ENCODE data around the gene GABRR2. TPM values are rescaled to one million over a fixed set of nuclear protein-coding genes. Genes with fewer than 3 reads are reported as not detected.
A peak's percentile ranks its signal among the peaks of the same experiment; 100 is the strongest.

Gene GABRR2
- total RNA-seq (2014; rRNA removed; shearing (Covaris generic)): not detected in 2 replicates

GRCh38 chr6:89315249-89315885, at the start of gene GABRR2:
TSS of gene GABRR2 (minus strand) at chr6:89315299. CDS start at chr6:89315165, 134 bp downstream.
- Histone ChIP-seq H3K4me3 (ENCODE audit: insufficient read depth, low read depth, low read length) (no peak within 1 kb of the TSS), H3K36me3 (replicated peaks; ENCODE audit: control insufficient read depth, insufficient read depth, low read length) (no peaks in the 10 kb centered on the region), H3K27me3 (ENCODE audit: control insufficient read depth, insufficient read depth, low read length) (no peaks in the 10 kb centered on the region)
- DNase-seq: no peak

GRCh38 chr6:89364586-89364985, 49.5 kb upstream of the GABRR2 start:
- DNase-seq: no peak
- Histone ChIP-seq H3K4me3 (ENCODE audit: insufficient read depth, low read depth, low read length) (no peak overlapping the region), H3K36me3 (replicated peaks; ENCODE audit: control insufficient read depth, insufficient read depth, low read length) (no peaks in the 10 kb centered on the region), H3K27me3 (ENCODE audit: control insufficient read depth, insufficient read depth, low read length) (no peaks in the 10 kb centered on the region)

- Histone ChIP-seq H3K4me3 (ENCODE audit: insufficient read depth, low read depth, low read length) (no peak overlapping the region), H3K36me3 (replicated peaks; ENCODE audit: control insufficient read depth, insufficient read depth, low read length) (no peaks in the 10 kb centered on the region), H3K27me3 (ENCODE audit: control insufficient read depth, insufficient read depth, low read length) (no peaks in the 10 kb centered on the region)
- no peak for DNase-seq
These were observed 46.1 kb upstream of the GABRR2 start for GRCh38 chr6:89361171-89361570.

- Histone ChIP-seq H3K27me3 (ENCODE audit: control insufficient read depth, insufficient read depth, low read length) (no peaks in the 10 kb centered on the region), H3K36me3 (replicated peaks; ENCODE audit: control insufficient read depth, insufficient read depth, low read length) (no peaks in the 10 kb centered on the region), H3K4me3 (ENCODE audit: insufficient read depth, low read depth, low read length) (no peak overlapping the region)
- no peak for DNase-seq
These were observed 45.4 kb upstream of the GABRR2 start for GRCh38 chr6:89360415-89360999.

GRCh38 chr6:89359561-89359960, 44.5 kb upstream of the GABRR2 start:
- H3K4me3 ChIP-seq (ENCODE audit: insufficient read depth, low read depth, low read length): no peak overlapping the region
- DNase-seq: no peak
- H3K36me3 ChIP-seq (replicated peaks; ENCODE audit: control insufficient read depth, insufficient read depth, low read length): no peaks in the 10 kb centered on the region
- no peaks in the 10 kb centered on the region for H3K27me3 ChIP-seq (ENCODE audit: control insufficient read depth, insufficient read depth, low read length)

- no peak for DNase-seq
- peaks cover 3% of the 10 kb centered on the region; the same call in 1 of the 2 replicates for H3K27me3 ChIP-seq (ENCODE audit: control insufficient read depth, insufficient read depth, low read length)
- no peaks in the 10 kb centered on the region for H3K36me3 ChIP-seq (replicated peaks; ENCODE audit: control insufficient read depth, insufficient read depth, low read length)
- no peak overlapping the region for H3K4me3 ChIP-seq (ENCODE audit: insufficient read depth, low read depth, low read length)
These were observed 42.3 kb upstream of the GABRR2 start for GRCh38 chr6:89357390-89357789.

- no peak for DNase-seq
- no peak overlapping the region for H3K4me3 ChIP-seq (ENCODE audit: insufficient read depth, low read depth, low read length)
- H3K36me3 ChIP-seq (replicated peaks; ENCODE audit: control insufficient read depth, insufficient read depth, low read length): no peaks in the 10 kb centered on the region
- H3K27me3 ChIP-seq (ENCODE audit: control insufficient read depth, insufficient read depth, low read length): peaks cover 8% of the 10 kb centered on the region; the same call in 1 of the 2 replicates
These were observed 41.6 kb upstream of the GABRR2 start for GRCh38 chr6:89356642-89357170.

- peaks cover 8% of the 10 kb centered on the region; the same call in 1 of the 2 replicates for H3K27me3 ChIP-seq (ENCODE audit: control insufficient read depth, insufficient read depth, low read length)
- no peak for DNase-seq
- H3K4me3 ChIP-seq (ENCODE audit: insufficient read depth, low read depth, low read length): no peak overlapping the region
- no peaks in the 10 kb centered on the region for H3K36me3 ChIP-seq (replicated peaks; ENCODE audit: control insufficient read depth, insufficient read depth, low read length)
These were observed 40.6 kb upstream of the GABRR2 start for GRCh38 chr6:89355511-89356194.

GRCh38 chr6:89353702-89354392, 38.7 kb upstream of the GABRR2 start:
- H3K36me3 ChIP-seq (replicated peaks; ENCODE audit: control insufficient read depth, insufficient read depth, low read length): no peaks in the 10 kb centered on the region
- peaks cover 8% of the 10 kb centered on the region; the same call in 1 of the 2 replicates for H3K27me3 ChIP-seq (ENCODE audit: control insufficient read depth, insufficient read depth, low read length)
- H3K4me3 ChIP-seq (ENCODE audit: insufficient read depth, low read depth, low read length): no peak overlapping the region
- peak; percentile 32 for DNase-seq

- peak overlapping the region; percentile 76 for H3K4me3 ChIP-seq (ENCODE audit: insufficient read depth, low read depth, low read length)
These were observed 38.0 kb upstream of the GABRR2 start for GRCh38 chr6:89353118-89353556.

GRCh38 chr6:89352278-89353117, 37.4 kb upstream of the GABRR2 start, which contains the start of gene UBE2J1:
TSS of gene UBE2J1 (minus strand) at chr6:89352722. CDS start at chr6:89352569, 153 bp downstream.
- Histone ChIP-seq H3K36me3 (replicated peaks; ENCODE audit: control insufficient read depth, insufficient read depth, low read length) (no peaks in the 10 kb centered on the region), H3K4me3 (ENCODE audit: insufficient read depth, low read depth, low read length) (peak within 1 kb of the TSS; percentile 76), H3K27me3 (ENCODE audit: control insufficient read depth, insufficient read depth, low read length) (peaks cover 8% of the 10 kb centered on the region; the same call in 1 of the 2 replicates)
- peak; percentile 90 for DNase-seq

More at GRCh38 chr6:89353118-89353556, 38.0 kb upstream of the GABRR2 start:
- no peaks in the 10 kb centered on the region for H3K36me3 ChIP-seq (replicated peaks; ENCODE audit: control insufficient read depth, insufficient read depth, low read length)
- peaks cover 8% of the 10 kb centered on the region; the same call in 1 of the 2 replicates for H3K27me3 ChIP-seq (ENCODE audit: control insufficient read depth, insufficient read depth, low read length)
- no peak for DNase-seq

- Histone ChIP-seq H3K4me3 (ENCODE audit: insufficient read depth, low read depth, low read length) (peak overlapping the region; percentile 76), H3K27me3 (ENCODE audit: control insufficient read depth, insufficient read depth, low read length) (peaks cover 8% of the 10 kb centered on the region; the same call in 1 of the 2 replicates), H3K36me3 (replicated peaks; ENCODE audit: control insufficient read depth, insufficient read depth, low read length) (no peaks in the 10 kb centered on the region)
- DNase-seq: no peak
These were observed 36.7 kb upstream of the GABRR2 start for GRCh38 chr6:89351671-89352277.

GRCh38 chr6:89350281-89350966, 35.3 kb upstream of the GABRR2 start:
- Histone ChIP-seq H3K36me3 (replicated peaks; ENCODE audit: control insufficient read depth, insufficient read depth, low read length) (no peaks in the 10 kb centered on the region), H3K4me3 (ENCODE audit: insufficient read depth, low read depth, low read length) (no peak overlapping the region)
- DNase-seq: no peak

More at GRCh38 chr6:89350281-89350966, 35.3 kb upstream of the GABRR2 start:
- peaks cover 8% of the 10 kb centered on the region; the same call in 1 of the 2 replicates for H3K27me3 ChIP-seq (ENCODE audit: control insufficient read depth, insufficient read depth, low read length)
